ENCODE results near the gene ADA. TPM values are rescaled to one million over a fixed set of nuclear protein-coding genes. Genes with fewer than 3 reads are reported as not detected.

The ADA gene
- polyA plus RNA-seq, 1 of the 3 experiments (the other 2 are of a cell fraction), result 25.7 TPM

- H4K20me1 ChIP-seq (ENCODE audit: insufficient read depth), result no peaks in the 10 kb centered on the region
- H3K27ac ChIP-seq (ENCODE audit: low read depth in 2 of 2, low read length in 1 of 2), result no peak overlapping the region; a peak in 1 of 4 replicates
- no peak overlapping the region for H3K4me2 ChIP-seq
- H3K27me3 ChIP-seq (ENCODE audit: insufficient read depth), result no peaks in the 10 kb centered on the region
- H3K9me2 ChIP-seq, result no peaks in the 10 kb centered on the region
- H2AFZ ChIP-seq (ENCODE audit: low read depth), result no peak overlapping the region
- H3K36me3 ChIP-seq (replicated peaks in 1 of 2; ENCODE audit: control insufficient read depth in 1 of 2, insufficient read depth in 2 of 2, low read length in 1 of 2), result no peaks in the 10 kb centered on the region
- TF ChIP-seq MEF2A (IDR thresholded peaks at IDR 0.05; ENCODE audit: borderline replicate concordance, low read depth) (no peak), MXI1 (IDR thresholded peaks at IDR 0.05; ENCODE audit: low read depth, low read length) (no peak)
- H3K9me3 ChIP-seq, result no peaks in the 10 kb centered on the region
- no peak overlapping the region for H3K4me3 ChIP-seq (ENCODE audit: low read depth in 2 of 2, low read length in 1 of 2)
- H3K4me1 ChIP-seq (ENCODE audit: control insufficient read depth in 1 of 2, insufficient read depth in 2 of 2, low read depth in 1 of 2, low read length in 1 of 2), result peaks cover 23% of the 10 kb centered on the region in 2 experiments; a peak in 3 of 4 replicates
- CTCF ChIA-PET, result interaction anchor here (0.9 kb wide), 1 partner anchor 37 kb away, joined by 3 read pairs; no protein-coding TSS in a partner anchor
- peaks cover 19% of the 10 kb centered on the region for H3F3A ChIP-seq (replicated peaks; ENCODE audit: insufficient read depth)
- WGBS (ENCODE audit: low lambda C conversion rate), result 98% methylated on average over 5 of the region's 5 CpGs
- POLR2A ChIA-PET, result interaction anchor here (2.0 kb wide), 1 partner anchor 9 kb away, joined by 4 read pairs; no protein-coding TSS in a partner anchor
- H3K79me2 ChIP-seq (ENCODE audit: insufficient read depth), result no peaks in the 10 kb centered on the region
- H3K9ac ChIP-seq, result no peak overlapping the region
- no peak for DNase-seq
Observed at GRCh38 chr20:44641325-44641724, 10.2 kb downstream of the ADA start.

GRCh38 chr20:44640522-44640921 is 11.0 kb downstream of the ADA start:
- Histone ChIP-seq H3K9me3 (no peaks in the 10 kb centered on the region), H3K79me2 (ENCODE audit: insufficient read depth) (no peaks in the 10 kb centered on the region), H3K9ac (no peak overlapping the region), H3K27me3 (ENCODE audit: insufficient read depth) (no peaks in the 10 kb centered on the region), H3K9me2 (no peaks in the 10 kb centered on the region), H3F3A (replicated peaks; ENCODE audit: insufficient read depth) (peaks cover 19% of the 10 kb centered on the region), H3K27ac (ENCODE audit: low read depth in 2 of 2, low read length in 1 of 2) (no peak overlapping the region), H3K4me1 (ENCODE audit: control insufficient read depth in 1 of 2, insufficient read depth in 2 of 2, low read depth in 1 of 2, low read length in 1 of 2) (peaks cover 20 to 22% of the 10 kb centered on the region in 2 experiments; a peak in 3 of 4 replicates), H3K4me2 (no peak overlapping the region), H3K4me3 (ENCODE audit: low read depth in 2 of 2, low read length in 1 of 2) (no peak overlapping the region), H3K36me3 (replicated peaks in 1 of 2; ENCODE audit: control insufficient read depth in 1 of 2, insufficient read depth in 2 of 2, low read length in 1 of 2) (no peaks in the 10 kb centered on the region), H2AFZ (ENCODE audit: low read depth) (no peak overlapping the region), H4K20me1 (ENCODE audit: insufficient read depth) (no peaks in the 10 kb centered on the region)
- WGBS (ENCODE audit: low lambda C conversion rate), result 98% methylated on average over 2 of the region's 2 CpGs
- no peak for TF ChIP-seq REST (IDR thresholded peaks at IDR 0.05; ENCODE audit: low read depth, low read length)
- ChIA-PET CTCF (interaction anchor here (1.4 kb wide), 1 partner anchor 43 kb away, joined by 4 read pairs; no protein-coding TSS in a partner anchor), POLR2A (no interaction called here)
- DNase-seq, result no peak

- WGBS (ENCODE audit: low lambda C conversion rate), result 87% methylated on average over 11 of the region's 11 CpGs
- POLR2A ChIA-PET, result no interaction called here
- CTCF ChIA-PET, result interaction anchor here (1.5 kb wide), 1 partner anchor 46 kb away, joined by 4 read pairs; no protein-coding TSS in a partner anchor
Observed at GRCh38 chr20:44637522-44638372, 13.8 kb downstream of the ADA start.

More at GRCh38 chr20:44637522-44638372, 13.8 kb downstream of the ADA start:
- H3K79me2 ChIP-seq (ENCODE audit: insufficient read depth), result no peaks in the 10 kb centered on the region
- H3K36me3 ChIP-seq (replicated peaks in 1 of 2; ENCODE audit: control insufficient read depth in 1 of 2, insufficient read depth in 2 of 2, low read length in 1 of 2), result peaks cover 0 to 3% of the 10 kb centered on the region in 2 experiments
- no peaks in the 10 kb centered on the region for H4K20me1 ChIP-seq (ENCODE audit: insufficient read depth)
- peaks cover 5% of the 10 kb centered on the region for H3F3A ChIP-seq (replicated peaks; ENCODE audit: insufficient read depth)
- H3K27ac ChIP-seq (ENCODE audit: low read depth in 2 of 2, low read length in 1 of 2), result no peak overlapping the region
- H3K4me3 ChIP-seq (ENCODE audit: low read depth in 2 of 2, low read length in 1 of 2), result no peak overlapping the region
- no peaks in the 10 kb centered on the region for H3K9me3 ChIP-seq
- peaks cover 8 to 9% of the 10 kb centered on the region in 2 experiments; a peak in 2 of 4 replicates for H3K4me1 ChIP-seq (ENCODE audit: control insufficient read depth in 1 of 2, insufficient read depth in 2 of 2, low read depth in 1 of 2, low read length in 1 of 2)
- no peak overlapping the region for H2AFZ ChIP-seq (ENCODE audit: low read depth)
- TF ChIP-seq MAX (IDR thresholded peaks at IDR 0.05; ENCODE audit: low read depth) (no peak), TCF12 (IDR thresholded peaks at IDR 0.05) (no peak), REST (IDR thresholded peaks at IDR 0.05; ENCODE audit: low read depth, low read length) (no peak), IRF3 (IDR thresholded peaks at IDR 0.05; ENCODE audit: low read depth, low read length) (no peak), NRF1 (IDR thresholded peaks at IDR 0.05; ENCODE audit: low read depth, low read length) (no peak), SMC3 (IDR thresholded peaks at IDR 0.05; ENCODE audit: low read depth, low read length) (no peak), GABPA (IDR thresholded peaks at IDR 0.05; ENCODE audit: low read depth) (no peak)
- H3K9me2 ChIP-seq, result no peaks in the 10 kb centered on the region
- H3K27me3 ChIP-seq (ENCODE audit: insufficient read depth), result no peaks in the 10 kb centered on the region
- H3K9ac ChIP-seq, result no peak overlapping the region
- DNase-seq, result no peak
- H3K4me2 ChIP-seq, result no peak overlapping the region

Data from SK-N-SH (cell line).